Activated CD8-positive, alpha-beta memory T cell treated with anti-CD3 and anti-CD28 coated beads, Interleukin-2, amount 50 U/mL, for 1 hour (primary cell): ENCODE measurements around the gene ST6GALNAC4.
"Not testable (repeated sequence)": the region's sequence is repeated elsewhere in the genome, so short reads cannot be mapped to it uniquely, and the experiment has no call there.

Source experiments
- DNase-seq: peaks from one replicate; pipeline ENCODE4 v3.0.0-alpha.2; 2020; ENCODE audit errors: extremely low read depth

Gene ST6GALNAC4

GRCh38 chr9:127885508-127886281 lies 31.1 kb downstream of the ST6GALNAC4 start:
- no peak for DNase-seq

GRCh38 chr9:127884976-127885490 lies 31.8 kb downstream of the ST6GALNAC4 start:
- no peak for DNase-seq

DNA sequence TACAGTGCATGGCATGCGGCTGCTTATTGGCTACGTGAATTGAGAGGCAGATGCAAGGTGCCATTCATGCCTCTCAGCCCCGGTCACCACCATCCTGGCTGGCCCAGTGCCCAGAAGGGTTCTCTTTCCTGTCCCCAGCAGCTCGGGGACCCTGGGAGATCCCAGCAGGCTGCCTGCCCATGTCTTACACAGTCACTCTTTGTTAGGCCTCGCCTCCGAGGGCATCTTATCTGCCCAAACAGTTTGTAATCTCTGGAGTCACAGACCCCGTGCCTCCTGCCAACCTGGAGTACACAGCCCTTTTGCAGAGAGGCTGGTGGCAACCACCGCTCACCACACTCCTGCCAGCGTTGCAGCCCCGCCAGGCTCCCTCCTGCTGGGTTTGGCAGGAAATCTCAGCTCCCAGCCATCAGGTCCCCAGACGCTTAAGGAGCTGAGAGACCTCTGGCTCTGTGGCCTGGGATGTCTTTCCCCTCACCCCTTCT lies 32.4 kb downstream of the ST6GALNAC4 start:
- no peak for DNase-seq

DNA sequence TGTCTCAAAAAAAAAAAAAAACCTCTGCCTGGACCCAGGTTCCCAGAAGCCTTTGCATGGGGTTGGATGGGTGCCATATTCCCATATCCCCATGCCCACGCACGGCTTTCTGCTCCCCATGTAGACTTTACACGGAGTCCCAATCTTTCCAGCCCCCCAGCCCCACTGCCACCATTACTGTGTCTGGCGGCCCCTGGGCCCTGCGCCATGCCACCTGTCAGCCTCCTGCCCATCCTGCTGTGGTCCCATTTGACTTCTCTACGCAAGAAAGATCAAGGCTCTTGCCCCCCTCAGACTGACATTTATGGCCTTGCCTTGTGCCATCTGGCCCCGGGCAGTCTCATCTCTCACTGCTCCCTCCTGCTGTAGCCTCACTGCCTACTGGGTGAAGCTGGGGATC lies 32.9 kb downstream of the ST6GALNAC4 start:
- no peak for DNase-seq

- DNase-seq: not testable (repeated sequence)
Measured at GRCh38 chr9:127881715-127882114, 35.1 kb downstream of the ST6GALNAC4 start.

GRCh38 chr9:127880143-127880542 lies 36.7 kb downstream of the ST6GALNAC4 start:
- DNase-seq: no peak

DNA sequence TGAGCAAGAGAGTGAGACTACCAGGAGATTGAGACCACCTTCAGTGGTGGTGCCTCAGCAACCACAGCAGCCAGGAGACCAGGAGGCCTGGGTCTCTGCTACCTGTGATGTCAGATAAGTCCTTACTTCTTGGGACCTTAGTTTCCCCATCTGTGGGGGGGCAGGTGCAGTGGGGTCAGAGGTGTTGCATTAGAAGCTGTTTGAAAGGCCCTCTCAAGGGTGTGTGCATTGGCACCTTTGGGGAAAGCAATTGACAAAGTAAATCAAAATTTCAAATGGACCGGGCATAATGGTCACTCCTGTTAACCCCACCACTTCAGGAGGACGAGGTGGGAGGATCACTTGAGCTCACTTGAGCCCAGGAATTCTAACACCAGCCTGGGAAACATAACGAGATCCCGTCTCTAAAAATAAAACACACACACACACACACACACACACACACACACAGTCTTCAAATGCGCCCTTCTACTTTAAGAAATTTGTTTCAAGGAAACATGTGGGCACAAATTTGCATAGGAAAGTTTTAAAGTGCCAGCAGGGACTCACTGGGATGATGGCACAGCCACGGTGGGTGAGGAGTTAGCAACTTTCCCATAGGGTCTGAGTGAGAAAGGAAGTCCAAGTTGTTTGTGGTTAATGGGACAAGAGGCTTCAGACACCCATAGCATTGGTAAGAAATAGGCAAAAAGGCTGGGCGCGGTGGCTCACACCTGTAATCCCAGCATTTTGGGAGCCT lies 38.0 kb downstream of the ST6GALNAC4 start:
- no peak for DNase-seq

DNA sequence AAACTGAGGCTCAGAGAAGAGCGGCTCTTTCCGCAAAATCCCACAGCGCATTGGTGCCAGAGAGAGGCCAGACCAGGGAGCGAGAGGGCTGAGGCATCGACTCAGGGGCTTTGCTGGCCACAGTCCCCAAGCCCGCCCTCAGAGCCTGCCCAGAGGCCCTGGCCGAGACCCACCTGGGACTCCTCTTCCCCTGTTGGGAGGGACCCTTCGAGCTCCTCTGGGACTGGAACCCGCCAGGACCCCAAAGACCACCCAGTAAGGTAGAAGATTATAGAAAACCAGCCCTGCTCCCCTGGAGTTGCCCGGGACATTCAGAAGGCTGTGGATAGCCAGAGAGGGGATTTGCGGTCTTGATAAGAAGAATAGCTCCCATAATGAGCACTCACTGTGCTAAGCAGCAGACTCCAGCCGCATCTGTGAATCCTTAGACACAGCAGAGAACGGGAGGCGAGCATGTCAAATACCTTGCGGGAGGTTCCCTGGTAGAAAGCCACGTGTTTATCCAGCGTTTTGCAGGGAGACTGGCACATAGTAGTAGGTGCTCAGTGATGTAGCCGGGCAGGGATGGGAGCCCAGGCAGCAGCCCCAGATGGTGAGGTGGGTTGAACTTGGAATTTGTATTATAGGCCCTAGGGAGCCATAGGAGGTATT lies 38.7 kb downstream of the ST6GALNAC4 start:
- DNase-seq: no peak

- no peak for DNase-seq
Measured at GRCh38 chr9:127877566-127877998, 39.3 kb downstream of the ST6GALNAC4 start, which contains the start of gene AK1. Gene AK1, minus strand, starts transcription at chr9:127877675. Its CDS starts 3,058 bp downstream, at chr9:127874617.

- no peak for DNase-seq
Measured at GRCh38 chr9:127876764-127877562, 39.9 kb downstream of the ST6GALNAC4 start.

DNA sequence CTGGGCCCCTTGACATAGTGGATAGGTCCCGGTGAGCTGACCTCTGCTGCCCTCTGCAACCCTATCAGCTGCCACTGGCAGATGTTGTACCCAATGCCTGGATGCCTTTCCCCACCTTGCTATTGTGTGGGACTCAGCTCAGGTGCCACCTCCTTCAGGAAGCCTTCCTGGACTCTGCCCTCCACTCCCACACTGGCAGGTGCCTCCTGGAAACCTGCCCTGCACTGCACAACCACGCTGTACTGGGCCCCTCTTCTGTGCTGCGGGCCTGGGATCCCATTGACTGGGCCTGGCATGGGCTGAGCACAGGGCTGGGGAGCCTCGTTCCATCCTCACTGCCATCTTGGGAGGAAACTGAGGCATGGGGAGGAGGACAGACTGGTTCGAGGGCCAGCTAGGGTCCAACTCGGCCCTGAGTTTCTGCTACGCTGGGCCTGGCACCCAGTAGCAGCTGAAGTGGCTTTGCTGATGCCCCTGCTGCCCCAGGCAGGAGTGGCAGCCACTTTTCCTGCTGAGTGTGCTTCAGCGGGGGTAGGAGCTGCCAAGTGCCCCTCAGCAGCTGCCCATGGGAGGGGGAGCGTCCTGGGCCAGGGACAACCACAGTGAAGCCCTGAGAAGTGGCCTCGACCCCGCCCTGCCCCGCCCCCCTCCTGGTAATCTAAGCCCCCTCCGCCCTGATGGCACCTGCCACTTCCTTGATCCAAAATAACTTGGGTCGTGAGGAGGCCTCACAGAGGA lies 40.6 kb downstream of the ST6GALNAC4 start:
- no peak for DNase-seq

- DNase-seq: no peak
Measured at GRCh38 chr9:127875306-127875966, 41.4 kb downstream of the ST6GALNAC4 start.

GRCh38 chr9:127874301-127875221 lies 42.3 kb downstream of the ST6GALNAC4 start:
- no peak for DNase-seq

DNA sequence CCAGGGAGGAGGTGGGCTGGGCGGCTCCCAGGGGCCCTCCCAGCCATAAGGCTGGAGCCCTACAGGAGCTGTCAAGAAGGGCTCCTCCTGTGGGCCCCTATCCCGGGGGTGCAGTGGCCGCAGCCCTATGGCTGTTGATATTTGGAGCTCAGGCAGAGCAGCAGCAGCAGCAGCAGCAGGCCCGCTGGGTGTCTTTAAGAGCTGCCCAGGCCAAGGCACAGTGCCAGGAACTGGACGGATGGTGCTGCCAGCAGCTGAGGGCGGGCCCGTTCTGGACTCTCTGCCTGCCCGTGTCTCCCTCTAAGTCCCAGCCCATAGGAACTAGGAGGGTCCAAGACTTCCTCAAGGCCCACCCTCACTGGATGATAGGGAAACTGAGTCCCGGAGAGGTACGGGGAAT lies 43.0 kb downstream of the ST6GALNAC4 start:
- DNase-seq: no peak

- DNase-seq: no peak
Measured at GRCh38 chr9:127873223-127873691, 43.6 kb downstream of the ST6GALNAC4 start.

DNA sequence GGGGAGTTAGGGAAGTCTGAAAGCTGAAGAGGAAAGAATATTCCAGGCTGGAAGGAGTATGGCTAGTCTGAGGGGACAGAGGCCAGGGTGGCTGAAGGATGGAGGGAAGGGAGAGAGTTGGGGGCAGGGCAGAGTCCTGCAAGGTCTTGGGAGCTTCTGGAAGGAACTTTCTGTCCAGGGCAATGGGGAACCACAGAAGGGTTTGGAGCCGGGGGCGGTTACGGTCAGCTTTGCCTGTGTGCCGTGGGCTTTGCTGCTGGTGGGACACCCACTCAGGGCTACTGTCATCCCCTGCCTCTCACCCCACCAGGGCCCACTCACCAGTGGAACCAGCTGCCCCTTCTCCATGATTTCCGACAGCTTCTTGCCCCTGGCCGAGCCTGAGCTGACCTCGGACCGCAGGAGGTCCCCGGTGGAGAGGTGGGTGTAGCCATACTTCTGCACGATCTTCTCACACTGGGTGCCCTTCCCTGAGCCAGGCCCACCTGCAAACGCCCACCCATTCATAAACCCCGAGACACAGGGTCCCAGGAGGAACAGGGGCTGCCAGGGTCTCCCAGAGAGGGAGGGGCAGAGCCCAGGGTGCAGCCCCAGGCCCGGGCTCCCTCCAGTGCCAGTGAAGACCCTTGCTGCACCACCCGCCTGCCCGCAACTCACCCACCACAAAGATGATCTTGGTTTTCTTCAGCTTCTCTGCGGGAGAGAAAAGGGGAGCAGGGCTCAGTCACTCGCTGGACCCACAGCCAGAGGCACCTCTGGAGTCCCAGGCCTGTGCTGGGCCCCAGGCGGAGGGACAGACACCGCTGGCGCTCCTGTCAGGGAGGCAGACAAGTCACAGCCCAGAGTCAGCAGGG lies 44.2 kb downstream of the ST6GALNAC4 start:
- DNase-seq: no peak

DNA sequence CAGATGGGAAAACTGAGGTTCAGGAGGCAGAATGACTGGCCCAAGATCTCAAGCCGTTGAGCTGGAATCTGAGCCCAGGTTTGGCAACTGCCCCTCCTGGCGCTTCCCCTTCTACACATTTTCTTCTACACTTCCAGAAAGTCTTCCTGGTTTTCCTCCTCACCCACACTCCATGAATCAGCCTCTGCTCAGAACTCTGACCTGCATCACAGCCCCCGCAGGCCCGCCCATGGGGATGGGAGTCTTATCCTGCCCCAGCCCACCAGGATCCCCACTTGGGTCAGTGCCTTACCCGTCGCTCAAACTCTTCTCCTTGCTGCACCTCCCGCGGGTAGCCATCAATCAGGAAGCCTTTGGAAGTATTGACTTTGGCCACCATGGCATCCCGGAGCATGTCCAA lies 45.3 kb downstream of the ST6GALNAC4 start:
- DNase-seq: no peak

DNA sequence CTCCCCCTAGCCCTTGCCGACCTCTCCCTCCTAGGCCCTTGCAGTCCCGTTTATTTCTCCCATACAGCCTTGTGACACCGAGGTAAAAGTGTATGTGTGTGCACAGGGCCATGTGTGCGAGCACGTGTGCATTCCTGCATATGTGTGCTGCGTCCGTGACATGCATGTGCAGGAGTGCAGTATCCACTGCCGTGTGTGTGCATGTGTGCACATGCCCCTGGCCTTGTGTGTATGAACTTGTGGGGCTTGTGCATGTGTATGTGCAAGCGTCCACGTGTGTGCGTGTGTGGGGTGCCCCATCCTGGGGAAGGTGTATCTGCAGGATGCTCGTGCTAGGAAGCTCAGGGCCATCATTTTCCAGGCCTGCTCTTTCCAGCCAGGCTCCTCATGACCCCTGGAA lies 46.0 kb downstream of the ST6GALNAC4 start:
- DNase-seq: no peak
